Measurements from ENCODE around the gene TNFRSF18.

The TNFRSF18 gene

GRCh38 chr1:1226566-1227362 lies 20.4 kb upstream of the TNFRSF18 start:
- Histone ChIP-seq H3K4me3 (ENCODE audit: low read length in 2 of 2) (no peak overlapping the region), H3K9ac (ENCODE audit: low read length in 2 of 2) (no peak overlapping the region), H3K4me1 (ENCODE audit: control insufficient read depth, insufficient read depth, low read length) (peaks cover 27% of the 10 kb centered on the region), H3K9me3 (ENCODE audit: control insufficient read depth in 2 of 2, low read length in 2 of 2) (no peaks in the 10 kb centered on the region), H3K27me3 (ENCODE audit: control insufficient read depth in 1 of 2, insufficient read depth in 2 of 2, low read length in 2 of 2) (no peaks in the 10 kb centered on the region), H3K36me3 (ENCODE audit: control insufficient read depth in 2 of 2, insufficient read depth in 2 of 2, low read length in 2 of 2) (peaks cover 17 to 29% of the 10 kb centered on the region in 2 donors), H3K27ac (ENCODE audit: low read length) (no peak overlapping the region)

GRCh38 chr1:1225913-1226312 lies 19.5 kb upstream of the TNFRSF18 start:
- Histone ChIP-seq H3K27ac (ENCODE audit: low read length) (no peak overlapping the region), H3K9ac (ENCODE audit: low read length in 2 of 2) (no peak overlapping the region), H3K4me1 (ENCODE audit: control insufficient read depth, insufficient read depth, low read length) (peaks cover 20% of the 10 kb centered on the region), H3K4me3 (ENCODE audit: low read length in 2 of 2) (no peak overlapping the region), H3K36me3 (ENCODE audit: control insufficient read depth in 2 of 2, insufficient read depth in 2 of 2, low read length in 2 of 2) (peaks cover 19 to 29% of the 10 kb centered on the region in 2 donors), H3K27me3 (ENCODE audit: control insufficient read depth in 1 of 2, insufficient read depth in 2 of 2, low read length in 2 of 2) (no peaks in the 10 kb centered on the region), H3K9me3 (ENCODE audit: control insufficient read depth in 2 of 2, low read length in 2 of 2) (no peaks in the 10 kb centered on the region)

- peaks cover 14% of the 10 kb centered on the region for H3K4me1 ChIP-seq (ENCODE audit: control insufficient read depth, insufficient read depth, low read length)
- H3K27ac ChIP-seq (ENCODE audit: low read length), result no peak overlapping the region
- no peak overlapping the region for H3K9ac ChIP-seq (ENCODE audit: low read length in 2 of 2)
- H3K4me3 ChIP-seq (ENCODE audit: low read length in 2 of 2), result no peak overlapping the region
- no peaks in the 10 kb centered on the region for H3K9me3 ChIP-seq (ENCODE audit: control insufficient read depth in 2 of 2, low read length in 2 of 2)
- no peaks in the 10 kb centered on the region for H3K27me3 ChIP-seq (ENCODE audit: control insufficient read depth in 1 of 2, insufficient read depth in 2 of 2, low read length in 2 of 2)
- peaks cover 25 to 29% of the 10 kb centered on the region in 2 donors for H3K36me3 ChIP-seq (ENCODE audit: control insufficient read depth in 2 of 2, insufficient read depth in 2 of 2, low read length in 2 of 2)
Measured at GRCh38 chr1:1225238-1225845, 18.9 kb upstream of the TNFRSF18 start.

- Histone ChIP-seq H3K36me3 (ENCODE audit: control insufficient read depth in 2 of 2, insufficient read depth in 2 of 2, low read length in 2 of 2) (peaks cover 25 to 31% of the 10 kb centered on the region in 2 donors), H3K27ac (ENCODE audit: low read length) (no peak overlapping the region), H3K4me3 (ENCODE audit: low read length in 2 of 2) (no peak overlapping the region), H3K9me3 (ENCODE audit: control insufficient read depth in 2 of 2, low read length in 2 of 2) (no peaks in the 10 kb centered on the region), H3K27me3 (ENCODE audit: control insufficient read depth in 1 of 2, insufficient read depth in 2 of 2, low read length in 2 of 2) (no peaks in the 10 kb centered on the region), H3K4me1 (ENCODE audit: control insufficient read depth, insufficient read depth, low read length) (peaks cover 3% of the 10 kb centered on the region), H3K9ac (ENCODE audit: low read length in 2 of 2) (no peak overlapping the region)
Measured at GRCh38 chr1:1223891-1224290, 17.5 kb upstream of the TNFRSF18 start.

GRCh38 chr1:1223321-1223720 lies 16.9 kb upstream of the TNFRSF18 start:
- no peak overlapping the region for H3K9ac ChIP-seq (ENCODE audit: low read length in 2 of 2)
- no peaks in the 10 kb centered on the region for H3K9me3 ChIP-seq (ENCODE audit: control insufficient read depth in 2 of 2, low read length in 2 of 2)
- H3K4me3 ChIP-seq (ENCODE audit: low read length in 2 of 2), result no peak overlapping the region
- peaks cover 24 to 31% of the 10 kb centered on the region in 2 donors for H3K36me3 ChIP-seq (ENCODE audit: control insufficient read depth in 2 of 2, insufficient read depth in 2 of 2, low read length in 2 of 2)
- H3K27ac ChIP-seq (ENCODE audit: low read length), result no peak overlapping the region
- H3K27me3 ChIP-seq (ENCODE audit: control insufficient read depth in 1 of 2, insufficient read depth in 2 of 2, low read length in 2 of 2), result no peaks in the 10 kb centered on the region
- peaks cover under 1% of the 10 kb centered on the region for H3K4me1 ChIP-seq (ENCODE audit: control insufficient read depth, insufficient read depth, low read length)

GRCh38 chr1:1222575-1223225 lies 16.3 kb upstream of the TNFRSF18 start:
- Histone ChIP-seq H3K27me3 (ENCODE audit: control insufficient read depth in 1 of 2, insufficient read depth in 2 of 2, low read length in 2 of 2) (no peaks in the 10 kb centered on the region), H3K4me3 (ENCODE audit: low read length in 2 of 2) (no peak overlapping the region), H3K4me1 (ENCODE audit: control insufficient read depth, insufficient read depth, low read length) (no peaks in the 10 kb centered on the region), H3K9me3 (ENCODE audit: control insufficient read depth in 2 of 2, low read length in 2 of 2) (no peaks in the 10 kb centered on the region), H3K36me3 (ENCODE audit: control insufficient read depth in 2 of 2, insufficient read depth in 2 of 2, low read length in 2 of 2) (peaks cover 21 to 31% of the 10 kb centered on the region in 2 donors), H3K27ac (ENCODE audit: low read length) (no peak overlapping the region), H3K9ac (ENCODE audit: low read length in 2 of 2) (no peak overlapping the region)

- H3K27ac ChIP-seq (ENCODE audit: low read length), result no peak overlapping the region
- no peaks in the 10 kb centered on the region for H3K9me3 ChIP-seq (ENCODE audit: control insufficient read depth in 2 of 2, low read length in 2 of 2)
- H3K27me3 ChIP-seq (ENCODE audit: control insufficient read depth in 1 of 2, insufficient read depth in 2 of 2, low read length in 2 of 2), result no peaks in the 10 kb centered on the region
- peaks cover 21 to 30% of the 10 kb centered on the region in 2 donors for H3K36me3 ChIP-seq (ENCODE audit: control insufficient read depth in 2 of 2, insufficient read depth in 2 of 2, low read length in 2 of 2)
- H3K4me1 ChIP-seq (ENCODE audit: control insufficient read depth, insufficient read depth, low read length), result no peaks in the 10 kb centered on the region
- H3K4me3 ChIP-seq (ENCODE audit: low read length in 2 of 2), result no peak overlapping the region
- H3K9ac ChIP-seq (ENCODE audit: low read length in 2 of 2), result no peak overlapping the region
Measured at GRCh38 chr1:1221887-1222574, 15.6 kb upstream of the TNFRSF18 start.

GRCh38 chr1:1220197-1220596 lies 13.8 kb upstream of the TNFRSF18 start:
- Histone ChIP-seq H3K4me1 (ENCODE audit: control insufficient read depth, insufficient read depth, low read length) (peaks cover 4% of the 10 kb centered on the region), H3K4me3 (ENCODE audit: low read length in 2 of 2) (no peak overlapping the region), H3K27me3 (ENCODE audit: control insufficient read depth in 1 of 2, insufficient read depth in 2 of 2, low read length in 2 of 2) (no peaks in the 10 kb centered on the region), H3K9ac (ENCODE audit: low read length in 2 of 2) (no peak overlapping the region), H3K9me3 (ENCODE audit: control insufficient read depth in 2 of 2, low read length in 2 of 2) (no peaks in the 10 kb centered on the region), H3K27ac (ENCODE audit: low read length) (no peak overlapping the region), H3K36me3 (ENCODE audit: control insufficient read depth in 2 of 2, insufficient read depth in 2 of 2, low read length in 2 of 2) (peaks cover 17 to 32% of the 10 kb centered on the region in 2 donors)

- H3K27me3 ChIP-seq (ENCODE audit: control insufficient read depth in 1 of 2, insufficient read depth in 2 of 2, low read length in 2 of 2), result no peaks in the 10 kb centered on the region
- no peak overlapping the region for H3K4me3 ChIP-seq (ENCODE audit: low read length in 2 of 2)
- no peak overlapping the region for H3K27ac ChIP-seq (ENCODE audit: low read length)
- no peaks in the 10 kb centered on the region for H3K9me3 ChIP-seq (ENCODE audit: control insufficient read depth in 2 of 2, low read length in 2 of 2)
- H3K4me1 ChIP-seq (ENCODE audit: control insufficient read depth, insufficient read depth, low read length), result peaks cover 6% of the 10 kb centered on the region
- peaks cover 17 to 26% of the 10 kb centered on the region in 2 donors for H3K36me3 ChIP-seq (ENCODE audit: control insufficient read depth in 2 of 2, insufficient read depth in 2 of 2, low read length in 2 of 2)
- H3K9ac ChIP-seq (ENCODE audit: low read length in 2 of 2), result no peak overlapping the region
Measured at GRCh38 chr1:1219341-1219740, 12.9 kb upstream of the TNFRSF18 start.

- Histone ChIP-seq H3K9ac (ENCODE audit: low read length in 2 of 2) (no peak overlapping the region), H3K4me1 (ENCODE audit: control insufficient read depth, insufficient read depth, low read length) (peaks cover 6% of the 10 kb centered on the region), H3K27me3 (ENCODE audit: control insufficient read depth in 1 of 2, insufficient read depth in 2 of 2, low read length in 2 of 2) (no peaks in the 10 kb centered on the region), H3K4me3 (ENCODE audit: low read length in 2 of 2) (no peak overlapping the region), H3K36me3 (ENCODE audit: control insufficient read depth in 2 of 2, insufficient read depth in 2 of 2, low read length in 2 of 2) (peaks cover 17 to 26% of the 10 kb centered on the region in 2 donors), H3K9me3 (ENCODE audit: control insufficient read depth in 2 of 2, low read length in 2 of 2) (no peaks in the 10 kb centered on the region), H3K27ac (ENCODE audit: low read length) (no peak overlapping the region)
Measured at GRCh38 chr1:1218524-1219200, 12.3 kb upstream of the TNFRSF18 start.

All from stomach smooth muscle (tissue), 2 donors.